NCI-H2029 (cell line): ENCODE measurements around the gene GCNA.

Experiments
- DNase-seq: peaks from one replicate; lab custom pipeline; 2025; lab: John Stamatoyannopoulos, UW

Gene GCNA

DNA sequence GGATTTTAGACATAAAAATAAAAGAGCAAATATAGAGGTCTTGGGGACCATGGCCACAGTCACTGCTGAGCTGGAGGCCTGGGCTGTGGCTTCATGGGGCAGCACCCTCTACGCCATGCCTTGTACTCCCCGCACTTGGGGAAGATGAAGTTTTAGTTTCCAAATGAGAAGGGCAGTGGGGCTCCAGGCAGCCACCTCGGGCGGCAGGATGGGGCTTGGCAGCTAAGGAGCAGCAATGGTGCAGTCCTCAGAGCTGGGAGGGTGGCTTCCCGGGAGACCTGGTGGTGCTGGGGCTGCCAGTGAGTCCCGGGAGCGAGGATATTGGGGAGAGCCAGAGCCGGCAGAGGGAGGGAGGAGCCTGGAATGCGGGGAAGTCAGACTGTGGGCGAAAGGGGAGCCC lies 37.7 kb downstream of the GCNA start:
- no peak for DNase-seq

DNA sequence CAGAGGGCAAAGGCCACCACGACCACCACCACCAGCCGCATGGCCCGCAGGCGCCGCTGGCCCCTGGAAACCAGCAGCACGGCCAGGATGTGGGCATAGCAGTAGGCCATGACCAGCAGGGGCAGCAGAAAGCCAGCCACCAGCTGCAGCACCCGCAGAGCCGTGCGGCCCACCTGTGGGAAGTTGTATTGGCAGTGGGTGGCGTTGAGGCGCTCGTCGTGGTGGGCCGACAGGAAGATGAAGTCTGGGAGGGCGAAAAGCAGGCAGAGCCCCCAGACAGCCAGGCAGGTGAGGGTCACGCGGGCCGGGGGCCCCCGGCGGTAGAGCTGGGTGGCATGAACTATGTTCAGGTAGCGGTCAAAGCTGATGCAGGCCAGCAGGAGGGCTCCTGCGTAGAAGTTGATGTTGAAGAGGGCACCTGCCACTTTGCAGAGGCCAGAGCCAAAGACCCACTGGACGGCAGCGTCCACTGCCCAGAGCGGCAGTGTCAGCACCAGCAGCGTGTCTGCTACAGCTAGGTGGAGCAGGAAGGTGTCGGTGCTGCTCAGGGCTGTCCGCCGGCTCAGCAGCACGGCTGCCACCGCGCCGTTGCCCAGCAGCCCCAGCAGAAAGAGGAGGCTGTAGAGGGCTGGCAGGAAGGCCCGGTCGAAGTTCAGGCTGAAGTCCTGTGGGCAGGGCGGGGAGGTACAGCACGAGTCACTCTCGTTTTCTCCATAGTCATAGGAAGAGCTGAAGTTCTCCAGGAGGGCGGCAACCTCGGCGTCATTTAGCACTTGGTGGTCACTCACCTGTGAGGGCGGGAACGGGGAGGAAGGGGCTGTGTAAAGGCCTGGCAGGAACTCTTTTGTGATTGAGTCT lies 38.7 kb downstream of the GCNA start:
- DNase-seq = no peak

DNA sequence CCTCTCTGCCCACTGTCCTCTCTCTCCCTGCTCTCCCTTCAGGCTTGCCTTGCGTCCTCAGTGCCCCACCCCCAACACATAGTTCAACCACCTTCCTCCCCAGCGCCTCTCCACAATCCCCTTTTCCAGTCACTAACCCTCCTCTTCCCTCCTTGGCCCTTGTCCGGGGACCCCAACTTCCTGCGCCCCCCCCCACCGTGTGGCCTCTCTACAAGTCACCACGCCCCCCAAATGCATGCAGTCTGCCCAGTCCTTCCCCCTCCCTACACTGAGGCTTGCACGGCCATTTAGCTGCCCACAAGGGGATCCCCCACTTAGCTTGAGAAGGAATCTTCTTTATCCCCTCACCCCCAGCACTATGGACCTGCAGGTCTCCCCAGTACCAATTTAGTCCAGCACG lies 39.5 kb downstream of the GCNA start:
- no peak for DNase-seq

DNA sequence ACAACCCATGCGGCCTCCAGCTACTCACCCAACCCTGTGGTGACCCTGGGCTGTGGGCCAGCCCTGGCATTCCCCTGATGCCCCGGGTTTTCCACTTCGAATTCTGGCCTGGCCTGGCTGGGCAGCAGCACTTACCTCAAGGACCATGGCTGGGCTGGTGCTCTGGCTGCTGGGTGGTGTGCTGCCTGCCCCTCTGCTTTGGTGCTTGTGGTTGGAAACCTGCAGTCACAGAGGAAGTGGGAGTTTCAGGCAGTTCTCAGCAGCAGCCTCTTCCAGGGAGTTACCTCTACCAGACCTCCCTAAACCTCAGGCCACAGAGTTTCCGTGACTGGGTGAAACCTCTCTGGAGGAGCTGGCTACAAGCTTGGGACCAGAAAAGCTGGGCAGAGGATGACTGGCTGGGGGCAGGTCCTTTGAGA lies 40.1 kb downstream of the GCNA start, which contains the start of gene CXCR3:
CXCR3 (minus strand) TSS at position 209 of the 419 bp plus-strand sequence; CDS start at position 147, 62 bp downstream.
- no peak for DNase-seq

DNA sequence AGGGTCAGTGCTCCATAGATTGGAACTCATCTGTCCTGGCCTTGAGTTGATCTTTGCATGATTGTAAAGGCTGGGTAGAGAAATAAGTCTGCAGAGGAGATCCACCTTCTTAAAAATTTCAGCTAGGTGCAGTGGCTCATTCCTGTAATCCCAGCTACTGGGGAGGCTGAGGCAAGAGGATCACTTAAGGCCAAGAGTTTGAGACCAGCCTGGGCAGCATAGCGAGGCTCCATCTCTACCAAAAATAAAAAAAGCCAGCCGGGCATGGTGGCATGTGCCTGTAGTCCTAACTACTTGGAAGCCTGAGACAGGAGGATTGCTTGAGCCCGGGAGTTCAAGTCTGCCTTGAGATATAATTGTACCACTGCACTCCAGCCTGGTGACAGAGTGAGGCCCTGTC lies 40.5 kb downstream of the GCNA start:
- no peak for DNase-seq

DNA sequence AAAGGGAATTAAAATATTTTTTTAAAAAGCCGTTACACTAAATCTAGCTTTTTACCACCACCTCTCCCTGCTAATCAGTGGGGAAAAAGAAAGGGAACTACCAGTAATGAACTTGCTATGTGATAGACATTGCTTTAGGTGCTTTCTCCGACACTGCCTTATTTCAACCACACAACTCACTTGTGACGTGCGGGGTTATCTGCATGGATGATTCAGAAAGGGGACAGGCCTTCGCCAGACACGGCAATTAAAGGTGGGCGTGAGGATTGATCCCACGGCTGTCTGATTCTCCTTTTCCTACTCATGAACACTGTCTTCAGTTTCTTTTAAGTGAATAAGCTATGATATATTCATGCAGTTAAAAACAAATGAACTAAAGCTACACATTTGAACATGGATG lies 41.0 kb downstream of the GCNA start:
- no peak for DNase-seq

DNA sequence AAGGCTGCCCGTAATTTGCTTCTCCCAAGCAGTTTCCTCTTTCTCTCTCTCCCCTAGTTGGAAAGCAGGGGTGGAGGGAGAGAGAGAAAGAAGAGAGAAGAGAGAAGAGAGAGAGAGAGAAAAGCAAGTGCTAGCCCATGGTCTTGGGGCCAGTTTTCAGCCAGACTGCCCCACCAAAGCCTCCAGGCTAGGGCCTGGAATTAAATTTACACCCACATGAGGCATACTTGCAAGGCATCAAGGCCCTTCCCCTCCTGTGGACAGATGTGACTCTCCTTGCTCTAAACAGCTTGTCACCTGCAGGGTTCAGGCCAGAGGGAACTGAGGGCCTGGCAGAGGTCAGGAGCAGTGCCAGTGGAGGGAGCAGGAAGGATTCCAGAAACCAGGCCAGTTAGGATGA lies 41.7 kb downstream of the GCNA start:
- no peak for DNase-seq

DNA sequence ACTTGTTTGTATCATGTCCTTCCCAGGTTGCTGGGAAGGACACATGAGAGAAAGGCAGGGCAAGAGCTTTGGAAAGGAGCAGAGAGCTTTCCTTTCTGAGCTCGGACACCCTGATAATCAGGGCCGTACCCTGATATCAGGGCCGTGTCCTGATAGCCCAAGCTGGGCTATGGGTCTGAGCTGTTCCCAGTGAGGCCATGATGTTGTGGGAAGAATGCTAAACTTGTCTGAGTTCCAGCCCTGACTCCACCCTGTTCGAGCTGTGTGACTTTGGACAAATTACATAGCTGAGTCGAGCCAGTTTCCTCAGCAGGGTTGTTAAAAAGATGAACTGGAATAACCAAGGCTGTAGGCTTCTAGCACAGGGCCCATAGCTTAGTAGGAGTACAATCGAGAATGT lies 43.4 kb downstream of the GCNA start:
- no peak for DNase-seq

DNA sequence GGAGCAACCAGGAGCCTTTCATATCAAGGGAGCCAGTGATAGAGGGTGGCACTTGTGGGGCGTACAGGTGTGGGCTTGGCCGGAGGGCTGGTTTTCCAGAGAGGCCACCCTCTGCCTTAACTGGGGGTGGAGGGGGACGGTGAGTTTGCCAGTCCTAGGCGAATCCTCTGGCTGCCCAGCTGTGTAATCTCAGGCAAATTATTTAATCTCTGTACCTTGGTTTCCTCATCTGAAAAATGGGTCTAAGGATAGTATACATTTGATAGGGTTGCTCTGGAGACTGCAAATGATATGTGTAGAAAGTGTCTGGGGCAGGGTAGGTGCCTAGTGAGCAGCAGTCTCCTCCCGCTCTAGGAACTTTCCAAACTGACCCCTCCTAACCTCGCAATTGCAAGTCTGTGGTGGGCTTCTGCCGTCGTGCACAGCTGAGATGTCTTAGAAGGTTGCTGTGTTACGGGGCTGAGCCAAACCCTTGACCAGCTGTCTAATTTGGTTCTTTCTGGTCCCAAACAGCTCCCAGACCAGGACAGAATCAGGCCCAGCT lies 43.9 kb downstream of the GCNA start:
- DNase-seq = no peak

DNA sequence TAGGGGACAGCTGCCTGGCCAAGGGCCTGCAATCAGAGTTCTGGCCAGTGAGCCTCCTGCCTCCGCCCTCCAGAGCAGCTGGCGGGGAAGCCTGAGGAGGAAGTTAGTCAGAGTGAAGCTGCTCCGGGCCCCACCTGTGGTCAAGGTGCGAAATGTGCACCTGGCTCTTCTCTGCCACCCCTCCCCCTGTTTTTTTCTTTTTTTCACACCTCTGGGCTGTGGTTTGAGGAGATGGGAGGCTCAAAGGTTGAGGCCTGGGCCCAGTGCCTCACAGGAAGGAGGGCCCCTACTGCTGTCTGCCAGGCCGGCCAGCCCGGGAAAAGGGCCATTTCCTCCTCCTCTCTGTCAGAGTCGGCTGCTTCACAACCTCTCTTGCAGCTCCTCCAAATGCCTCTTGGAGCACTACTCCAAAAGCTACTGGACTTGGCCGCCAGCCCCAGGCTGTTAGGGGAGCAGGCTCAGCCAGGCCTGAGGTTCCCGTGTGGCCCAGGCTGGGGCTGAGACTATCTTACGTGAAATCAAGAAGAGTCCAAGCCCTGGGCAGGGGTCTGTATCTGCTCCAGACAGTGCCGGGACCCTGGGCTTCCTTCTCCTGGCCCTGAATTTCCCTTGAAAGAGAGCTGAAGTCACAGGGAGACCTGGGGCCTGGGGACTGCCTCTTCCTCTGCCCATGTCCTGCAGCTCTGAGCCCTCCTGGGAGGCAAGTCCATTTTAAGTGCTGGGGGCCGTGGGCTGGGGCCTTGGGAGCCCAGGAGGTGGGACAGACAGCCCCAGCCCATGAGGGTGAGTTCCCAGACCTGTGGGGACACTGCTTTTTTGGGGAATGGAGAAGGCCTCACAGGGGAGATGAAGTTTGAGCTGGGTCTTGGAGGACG lies 44.6 kb downstream of the GCNA start:
- peak; percentile 70 for DNase-seq

DNA sequence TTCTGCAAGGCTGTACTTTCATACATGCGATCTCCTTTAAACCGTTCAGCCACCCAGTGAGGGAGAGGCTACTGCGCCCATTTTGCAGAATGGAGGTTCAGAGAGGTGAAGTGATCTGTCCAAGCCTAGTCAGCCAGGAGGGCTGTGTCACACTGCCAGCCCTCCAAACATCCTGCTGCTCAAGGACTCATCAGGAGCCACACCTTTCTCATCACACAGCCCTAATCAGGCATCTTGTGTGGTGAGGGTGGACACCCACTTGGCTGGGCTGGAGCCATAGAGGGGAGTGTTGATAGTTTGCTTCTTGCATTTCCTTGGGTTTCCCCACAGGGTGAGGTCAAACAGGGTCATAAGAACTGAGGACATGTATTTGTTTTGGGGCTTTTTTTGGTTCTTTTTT lies 45.5 kb downstream of the GCNA start:
- DNase-seq = no peak

DNA sequence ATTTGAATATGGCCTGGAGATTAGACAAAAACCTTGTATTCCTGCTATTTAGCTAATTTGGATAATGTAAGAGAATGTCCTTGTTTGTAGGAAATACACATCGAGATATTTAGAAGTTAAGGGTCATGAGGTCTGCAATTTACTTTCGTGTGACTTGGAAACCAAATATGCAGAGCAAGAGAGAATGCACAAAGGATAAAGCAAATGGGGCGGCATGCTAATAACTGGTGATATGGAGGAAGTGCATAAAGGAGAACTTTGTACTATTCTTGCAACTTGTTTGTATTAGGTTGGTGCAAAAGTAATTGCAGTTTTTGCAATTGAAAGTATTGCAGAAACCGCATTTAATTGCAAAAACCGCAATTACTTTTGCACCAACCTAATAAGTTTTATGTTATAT lies 47.2 kb downstream of the GCNA start:
- no peak for DNase-seq

DNA sequence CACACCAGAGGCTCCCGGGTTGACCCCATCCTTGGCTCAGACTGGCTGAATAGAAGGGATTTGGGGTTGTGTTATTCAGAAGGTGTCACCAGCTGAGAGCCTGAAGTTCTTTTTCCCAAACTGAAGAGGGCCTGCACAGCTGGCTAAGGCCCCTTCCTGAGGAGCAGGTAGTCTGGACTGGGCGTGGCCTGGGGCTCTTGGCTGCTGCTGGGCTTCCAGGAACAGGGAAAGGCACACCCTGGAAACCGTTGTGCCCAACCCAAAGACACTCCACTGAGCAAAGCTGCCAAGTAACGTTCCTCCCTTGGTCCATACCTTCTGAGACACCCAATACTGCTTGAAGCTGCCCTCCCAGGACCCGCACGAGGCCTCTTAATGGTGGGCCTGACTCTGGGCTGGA lies 48.3 kb downstream of the GCNA start:
- DNase-seq = no peak

DNA sequence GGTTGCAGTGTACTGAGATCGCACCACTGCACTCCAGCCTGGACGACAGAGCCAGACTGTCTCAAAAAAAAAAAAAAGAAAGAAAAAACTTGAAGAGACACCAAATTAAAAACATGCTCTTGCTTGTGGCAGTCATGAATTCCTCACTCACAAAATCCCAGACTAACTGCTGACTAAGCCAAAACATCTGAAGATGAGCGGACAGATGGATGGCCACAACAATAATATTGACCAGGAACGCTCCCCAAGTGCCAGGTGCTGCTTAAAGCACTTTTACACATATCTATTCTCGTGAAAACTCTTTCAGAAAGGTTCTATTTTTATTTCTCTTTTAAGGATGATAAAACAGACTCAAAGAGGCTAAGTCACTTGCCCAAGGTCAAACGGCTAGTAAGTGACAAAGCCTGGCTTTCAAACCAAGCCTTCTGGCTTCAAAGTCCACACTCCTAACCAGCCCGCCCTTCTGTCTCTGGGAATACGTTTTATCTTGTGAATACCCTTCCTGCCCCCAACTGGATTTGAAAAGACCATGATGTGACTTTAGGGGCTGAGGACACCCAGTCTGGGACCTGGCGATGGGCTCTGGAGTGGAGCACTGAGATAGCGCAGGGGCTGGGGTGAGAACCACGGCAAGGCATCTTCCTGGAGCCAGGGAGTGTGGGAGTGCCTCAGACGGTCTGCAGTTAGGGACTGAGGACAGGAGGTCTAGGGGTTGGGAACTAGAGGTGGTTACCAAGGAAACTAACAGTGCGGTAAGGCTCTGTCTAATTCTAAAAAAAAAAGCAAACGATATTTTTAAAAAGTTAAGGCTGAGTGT lies 49.6 kb downstream of the GCNA start:
- no peak for DNase-seq

DNA sequence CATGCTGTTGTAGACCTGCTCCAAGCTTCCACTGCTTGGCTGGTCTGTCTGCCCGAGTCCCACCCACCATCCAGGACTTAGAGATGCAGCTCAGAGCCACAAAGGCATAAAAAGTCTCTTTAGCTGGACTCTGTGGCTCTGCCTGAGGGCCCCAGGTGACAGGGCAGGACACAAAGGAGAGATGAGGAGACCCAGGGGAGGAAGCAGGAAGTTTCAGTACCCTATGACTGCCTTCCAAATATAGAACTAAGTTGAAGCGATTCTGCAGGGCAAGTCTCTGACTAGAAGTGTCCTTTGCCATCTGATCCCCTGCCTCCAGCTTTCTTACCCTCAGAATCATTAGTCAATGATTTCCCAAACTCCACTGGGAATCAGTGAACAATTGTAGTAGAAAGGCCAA lies 51.2 kb downstream of the GCNA start:
- DNase-seq = no peak

DNA sequence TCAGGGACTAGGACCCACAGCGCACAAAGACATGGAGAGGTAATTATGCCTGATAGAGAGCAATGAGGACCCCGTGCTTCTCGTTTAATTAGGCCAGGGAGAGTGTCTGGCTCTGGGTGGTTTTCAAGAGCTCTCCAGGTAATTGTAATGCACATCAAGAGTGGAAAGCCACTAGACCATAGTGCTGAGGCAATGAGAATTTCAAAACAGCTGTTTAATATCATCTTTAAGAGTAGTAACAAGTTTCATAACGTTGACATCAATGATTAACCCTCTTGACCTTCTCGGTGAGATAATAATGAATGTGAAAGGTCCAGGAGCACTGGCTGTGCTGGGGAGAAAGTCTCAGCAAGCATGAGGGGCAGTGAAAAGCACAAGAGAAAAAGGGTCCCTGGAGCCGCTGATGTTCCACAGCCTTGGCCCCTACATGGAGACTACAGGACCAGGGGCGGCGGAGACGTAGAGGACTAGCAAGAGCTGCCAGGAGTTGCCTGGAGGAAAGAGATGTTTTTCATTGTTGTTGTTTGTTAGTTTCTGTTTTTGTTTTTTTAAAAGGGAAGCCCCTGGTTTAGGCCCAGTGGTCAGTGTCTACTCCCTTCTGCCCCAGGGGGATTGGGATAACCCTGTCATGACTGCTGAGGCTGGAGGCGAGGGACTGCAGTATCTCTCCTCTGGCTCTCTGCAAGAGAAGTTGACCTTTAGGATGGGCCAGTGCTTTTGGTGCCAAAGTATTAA lies 54.9 kb downstream of the GCNA start:
- DNase-seq = peak; percentile 66

DNA sequence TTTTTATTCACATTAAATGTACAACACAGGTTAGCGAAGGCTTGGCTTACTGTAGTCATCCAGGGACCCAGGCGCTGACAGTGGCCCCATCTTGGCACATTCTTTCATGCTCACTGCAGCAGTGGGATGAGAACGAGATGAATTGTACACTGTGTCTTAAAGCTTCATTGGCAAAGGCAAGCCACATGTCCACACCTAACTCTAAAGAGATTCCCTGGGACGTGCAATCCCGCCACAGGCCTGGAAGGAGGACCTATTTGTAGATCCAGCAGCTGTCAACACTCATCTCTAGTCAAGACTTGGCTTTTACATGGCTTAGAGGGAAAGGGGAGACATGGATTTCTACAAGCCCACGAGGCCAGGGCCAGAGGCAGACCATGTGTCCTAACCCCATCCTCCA lies 56.1 kb downstream of the GCNA start:
- DNase-seq = no peak

DNA sequence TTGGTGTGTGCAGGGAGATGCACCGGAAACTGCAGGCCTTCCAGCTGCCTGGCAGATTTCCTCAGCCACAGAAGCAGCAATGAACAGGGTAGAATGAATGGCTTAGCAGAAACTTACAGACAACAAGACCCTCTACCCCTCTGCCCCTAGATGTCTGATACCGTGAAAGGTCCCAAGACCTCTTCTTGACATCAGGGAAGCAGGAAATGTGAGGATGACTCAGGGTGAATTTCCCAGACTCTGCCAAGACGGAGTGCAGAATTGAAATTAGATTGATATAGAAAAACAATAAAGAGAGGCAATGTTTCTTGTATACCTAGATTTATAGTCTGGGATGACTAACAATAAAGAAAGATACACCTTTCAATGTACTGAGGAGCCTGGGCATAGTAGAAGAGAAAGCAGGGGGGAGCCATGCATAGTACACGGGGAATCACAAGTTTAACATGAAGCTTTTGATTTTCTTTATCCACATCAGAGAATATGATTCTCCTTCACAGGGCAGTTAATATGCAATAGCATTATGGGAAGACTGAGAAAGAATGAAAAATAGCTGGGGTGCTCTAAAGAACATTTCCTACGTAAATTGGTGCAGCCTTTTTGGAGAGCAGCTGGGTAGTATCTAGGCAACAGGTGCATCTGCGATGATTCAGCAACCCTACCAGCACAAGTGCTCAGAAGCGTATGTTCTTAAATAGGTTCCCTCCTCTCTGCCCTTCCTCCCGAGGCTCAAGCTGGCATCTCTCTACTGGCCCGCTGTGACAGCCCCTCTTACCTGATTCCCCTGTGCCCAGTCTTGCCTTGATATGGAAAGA lies 58.4 kb downstream of the GCNA start:
- DNase-seq = no peak

DNA sequence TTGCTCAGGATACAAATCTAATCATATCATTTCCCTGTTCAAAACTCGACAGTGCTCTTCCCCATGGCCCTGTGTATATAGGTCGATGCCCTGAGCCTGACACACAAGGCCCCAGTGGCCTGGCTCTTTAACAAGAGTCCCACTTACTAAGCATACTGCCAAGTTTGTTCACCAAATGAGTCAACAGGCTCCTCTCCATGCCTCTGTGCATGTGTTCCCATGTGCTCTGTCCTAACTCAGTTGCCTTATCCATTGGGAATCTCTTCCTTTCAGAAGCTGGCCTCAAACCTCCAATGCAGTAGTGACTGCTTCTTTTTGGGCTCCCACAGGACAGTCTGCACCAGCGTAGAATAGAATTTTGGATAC lies 59.0 kb downstream of the GCNA start:
- DNase-seq = no peak

DNA sequence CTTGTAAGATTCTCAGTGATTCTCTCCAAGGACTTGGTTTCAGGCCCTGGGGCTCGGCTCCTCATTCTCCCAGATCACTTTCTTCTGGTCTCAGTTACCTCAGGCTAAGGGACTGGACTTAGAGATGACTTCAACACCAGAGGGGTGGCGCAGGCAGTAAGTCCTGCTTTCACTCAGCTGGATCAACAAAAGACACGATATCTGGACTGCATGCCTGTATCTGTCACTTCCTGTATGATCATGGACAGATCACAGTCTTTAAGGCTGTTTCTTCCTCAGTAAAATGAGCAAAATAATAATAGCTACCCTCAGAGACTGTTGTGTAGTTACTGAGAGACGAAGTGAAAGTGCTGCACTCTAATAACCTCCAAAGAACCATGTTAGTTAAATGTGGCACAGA lies 59.6 kb downstream of the GCNA start:
- DNase-seq = no peak
